SK-N-SH (cell line): Measurements from ENCODE around the gene OR5M8.

Experiments used
- CHD2 ChIP-seq: fragments of 150-350 bp; IDR thresholded peaks from 2 replicates; pipeline ENCODE4 v1.6.1; 2018; ENCODE audit warnings: low read length; ENCODE audit not compliant: partially characterized antibody
- ELF1 ChIP-seq: IDR thresholded peaks from 2 replicates; pipeline ENCODE4 v1.4.0; 2012
- EZH2phosphoT487 ChIP-seq: fragments of 200-600 bp; sonication (generic); IDR thresholded peaks from 2 replicates; pipeline ENCODE4 v1.6.1; 2017; ENCODE audit warnings: low read depth, mixed run types, mild to moderate bottlenecking, antibody characterized with exemption, moderate library complexity, borderline replicate concordance
- GABPA ChIP-seq: IDR thresholded peaks from 2 replicates; pipeline ENCODE4 v1.4.0; 2012; ENCODE audit warnings: low read depth, mild to moderate bottlenecking
- POLR2AphosphoS5 ChIP-seq: IDR thresholded peaks from 2 replicates; pipeline ENCODE4 v1.6.1; 2012; ENCODE audit warnings: low read depth, low read length
- RCOR1 ChIP-seq: fragments of 150-350 bp; IDR thresholded peaks from 2 replicates; pipeline ENCODE4 v1.6.1; 2017; ENCODE audit warnings: antibody characterized with exemption, low read length
- TAF1 ChIP-seq: IDR thresholded peaks from 2 replicates; pipeline ENCODE4 v1.6.1; 2012; ENCODE audit warnings: low read depth, mild to moderate bottlenecking, low read length, moderate library complexity, borderline replicate concordance
- YY1 ChIP-seq: IDR thresholded peaks from 2 replicates; pipeline ENCODE4 v1.4.0; 2012; ENCODE audit warnings: low read depth, mild to moderate bottlenecking
- TF ChIP-seq, protein P1 (sequence below): IDR thresholded peaks from 2 replicates; pipeline ENCODE4 v1.6.1; 2012; ENCODE audit warnings: mild to moderate bottlenecking, low read depth, low read length, moderate library complexity
- TF ChIP-seq, protein P2 (sequence below): fragments of 200-600 bp; sonication (generic); IDR thresholded peaks from 2 replicates; pipeline ENCODE4 v1.6.1; 2017; ENCODE audit warnings: antibody characterized with exemption, mild to moderate bottlenecking, moderate library complexity
- TF ChIP-seq, protein P3 (sequence below): IDR thresholded peaks from 2 replicates; pipeline ENCODE4 v1.4.0; 2012; ENCODE audit warnings: low read depth, borderline replicate concordance
- TF ChIP-seq, protein P4 (sequence below): fragments of 150-350 bp; IDR thresholded peaks from 2 replicates; pipeline ENCODE4 v1.6.1; 2016; ENCODE audit warnings: mild to moderate bottlenecking, low read depth, low read length
- TF ChIP-seq, protein P5 (sequence below): fragments of 150-350 bp; IDR thresholded peaks from 2 replicates; pipeline ENCODE4 v1.6.1; 2017; ENCODE audit warnings: antibody characterized with exemption, low read length, low read depth, borderline replicate concordance

DNA sequence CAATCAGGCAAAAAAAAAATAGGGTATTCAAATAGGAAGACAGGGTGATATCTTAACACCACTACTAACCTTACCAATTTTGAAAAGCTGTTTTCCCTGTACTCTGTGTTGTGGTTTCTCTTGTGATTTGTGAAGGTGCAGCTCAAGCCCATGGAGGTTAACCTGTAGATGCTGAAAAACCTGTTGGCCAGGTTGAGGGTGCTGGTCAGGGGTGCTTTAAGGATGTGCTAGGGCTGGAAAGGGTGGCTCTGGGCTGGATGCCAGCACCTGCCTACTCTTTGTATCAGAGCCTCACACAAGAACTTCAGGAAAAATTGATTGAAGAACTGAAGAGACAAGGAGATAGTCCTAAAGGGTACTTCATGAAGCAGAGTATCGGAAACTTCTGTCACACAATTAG lies 18.3 kb upstream of the OR5M8 start:
- TF ChIP-seq RCOR1 (no peak), CHD2 (no peak), EZH2phosphoT487 (no peak), ELF1 (no peak), POLR2AphosphoS5 (no peak), YY1 (no peak), TAF1 (no peak), GABPA (no peak)
- TF ChIP-seq, protein P1, sequence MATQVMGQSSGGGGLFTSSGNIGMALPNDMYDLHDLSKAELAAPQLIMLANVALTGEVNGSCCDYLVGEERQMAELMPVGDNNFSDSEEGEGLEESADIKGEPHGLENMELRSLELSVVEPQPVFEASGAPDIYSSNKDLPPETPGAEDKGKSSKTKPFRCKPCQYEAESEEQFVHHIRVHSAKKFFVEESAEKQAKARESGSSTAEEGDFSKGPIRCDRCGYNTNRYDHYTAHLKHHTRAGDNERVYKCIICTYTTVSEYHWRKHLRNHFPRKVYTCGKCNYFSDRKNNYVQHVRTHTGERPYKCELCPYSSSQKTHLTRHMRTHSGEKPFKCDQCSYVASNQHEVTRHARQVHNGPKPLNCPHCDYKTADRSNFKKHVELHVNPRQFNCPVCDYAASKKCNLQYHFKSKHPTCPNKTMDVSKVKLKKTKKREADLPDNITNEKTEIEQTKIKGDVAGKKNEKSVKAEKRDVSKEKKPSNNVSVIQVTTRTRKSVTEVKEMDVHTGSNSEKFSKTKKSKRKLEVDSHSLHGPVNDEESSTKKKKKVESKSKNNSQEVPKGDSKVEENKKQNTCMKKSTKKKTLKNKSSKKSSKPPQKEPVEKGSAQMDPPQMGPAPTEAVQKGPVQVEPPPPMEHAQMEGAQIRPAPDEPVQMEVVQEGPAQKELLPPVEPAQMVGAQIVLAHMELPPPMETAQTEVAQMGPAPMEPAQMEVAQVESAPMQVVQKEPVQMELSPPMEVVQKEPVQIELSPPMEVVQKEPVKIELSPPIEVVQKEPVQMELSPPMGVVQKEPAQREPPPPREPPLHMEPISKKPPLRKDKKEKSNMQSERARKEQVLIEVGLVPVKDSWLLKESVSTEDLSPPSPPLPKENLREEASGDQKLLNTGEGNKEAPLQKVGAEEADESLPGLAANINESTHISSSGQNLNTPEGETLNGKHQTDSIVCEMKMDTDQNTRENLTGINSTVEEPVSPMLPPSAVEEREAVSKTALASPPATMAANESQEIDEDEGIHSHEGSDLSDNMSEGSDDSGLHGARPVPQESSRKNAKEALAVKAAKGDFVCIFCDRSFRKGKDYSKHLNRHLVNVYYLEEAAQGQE: no peak
- TF ChIP-seq, protein P2, sequence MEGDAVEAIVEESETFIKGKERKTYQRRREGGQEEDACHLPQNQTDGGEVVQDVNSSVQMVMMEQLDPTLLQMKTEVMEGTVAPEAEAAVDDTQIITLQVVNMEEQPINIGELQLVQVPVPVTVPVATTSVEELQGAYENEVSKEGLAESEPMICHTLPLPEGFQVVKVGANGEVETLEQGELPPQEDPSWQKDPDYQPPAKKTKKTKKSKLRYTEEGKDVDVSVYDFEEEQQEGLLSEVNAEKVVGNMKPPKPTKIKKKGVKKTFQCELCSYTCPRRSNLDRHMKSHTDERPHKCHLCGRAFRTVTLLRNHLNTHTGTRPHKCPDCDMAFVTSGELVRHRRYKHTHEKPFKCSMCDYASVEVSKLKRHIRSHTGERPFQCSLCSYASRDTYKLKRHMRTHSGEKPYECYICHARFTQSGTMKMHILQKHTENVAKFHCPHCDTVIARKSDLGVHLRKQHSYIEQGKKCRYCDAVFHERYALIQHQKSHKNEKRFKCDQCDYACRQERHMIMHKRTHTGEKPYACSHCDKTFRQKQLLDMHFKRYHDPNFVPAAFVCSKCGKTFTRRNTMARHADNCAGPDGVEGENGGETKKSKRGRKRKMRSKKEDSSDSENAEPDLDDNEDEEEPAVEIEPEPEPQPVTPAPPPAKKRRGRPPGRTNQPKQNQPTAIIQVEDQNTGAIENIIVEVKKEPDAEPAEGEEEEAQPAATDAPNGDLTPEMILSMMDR: no peak
- TF ChIP-seq, protein P3, sequence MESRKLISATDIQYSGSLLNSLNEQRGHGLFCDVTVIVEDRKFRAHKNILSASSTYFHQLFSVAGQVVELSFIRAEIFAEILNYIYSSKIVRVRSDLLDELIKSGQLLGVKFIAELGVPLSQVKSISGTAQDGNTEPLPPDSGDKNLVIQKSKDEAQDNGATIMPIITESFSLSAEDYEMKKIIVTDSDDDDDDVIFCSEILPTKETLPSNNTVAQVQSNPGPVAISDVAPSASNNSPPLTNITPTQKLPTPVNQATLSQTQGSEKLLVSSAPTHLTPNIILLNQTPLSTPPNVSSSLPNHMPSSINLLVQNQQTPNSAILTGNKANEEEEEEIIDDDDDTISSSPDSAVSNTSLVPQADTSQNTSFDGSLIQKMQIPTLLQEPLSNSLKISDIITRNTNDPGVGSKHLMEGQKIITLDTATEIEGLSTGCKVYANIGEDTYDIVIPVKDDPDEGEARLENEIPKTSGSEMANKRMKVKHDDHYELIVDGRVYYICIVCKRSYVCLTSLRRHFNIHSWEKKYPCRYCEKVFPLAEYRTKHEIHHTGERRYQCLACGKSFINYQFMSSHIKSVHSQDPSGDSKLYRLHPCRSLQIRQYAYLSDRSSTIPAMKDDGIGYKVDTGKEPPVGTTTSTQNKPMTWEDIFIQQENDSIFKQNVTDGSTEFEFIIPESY: no peak
- TF ChIP-seq, protein P4, sequence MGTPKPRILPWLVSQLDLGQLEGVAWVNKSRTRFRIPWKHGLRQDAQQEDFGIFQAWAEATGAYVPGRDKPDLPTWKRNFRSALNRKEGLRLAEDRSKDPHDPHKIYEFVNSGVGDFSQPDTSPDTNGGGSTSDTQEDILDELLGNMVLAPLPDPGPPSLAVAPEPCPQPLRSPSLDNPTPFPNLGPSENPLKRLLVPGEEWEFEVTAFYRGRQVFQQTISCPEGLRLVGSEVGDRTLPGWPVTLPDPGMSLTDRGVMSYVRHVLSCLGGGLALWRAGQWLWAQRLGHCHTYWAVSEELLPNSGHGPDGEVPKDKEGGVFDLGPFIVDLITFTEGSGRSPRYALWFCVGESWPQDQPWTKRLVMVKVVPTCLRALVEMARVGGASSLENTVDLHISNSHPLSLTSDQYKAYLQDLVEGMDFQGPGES: no peak
- TF ChIP-seq, protein P5, sequence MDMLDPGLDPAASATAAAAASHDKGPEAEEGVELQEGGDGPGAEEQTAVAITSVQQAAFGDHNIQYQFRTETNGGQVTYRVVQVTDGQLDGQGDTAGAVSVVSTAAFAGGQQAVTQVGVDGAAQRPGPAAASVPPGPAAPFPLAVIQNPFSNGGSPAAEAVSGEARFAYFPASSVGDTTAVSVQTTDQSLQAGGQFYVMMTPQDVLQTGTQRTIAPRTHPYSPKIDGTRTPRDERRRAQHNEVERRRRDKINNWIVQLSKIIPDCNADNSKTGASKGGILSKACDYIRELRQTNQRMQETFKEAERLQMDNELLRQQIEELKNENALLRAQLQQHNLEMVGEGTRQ: no peak
